Heart right ventricle (tissue), 16 donors: ENCODE data around the gene SOX9. TPM values are rescaled to one million over a fixed set of nuclear protein-coding genes. Genes with fewer than 3 reads are reported as not detected.

Experiments used
- ATAC-seq, 8 donors: fragments of 200-7000 bp; cut with Tn5 transposase; one replicate each; pipeline ENCODE4 v1.9.1; 2020; ENCODE audit warnings: mild to moderate bottlenecking in 8 of 8, moderate library complexity in 8 of 8, moderate number of reproducible peaks in 1 of 8
- DNase-seq, 2 donors: peaks; one replicate each; pipeline ENCODE4 v3.0.0-alpha.2; 2020
- H3K27ac ChIP-seq, 10 donors: fragments of 200-600 bp; sonication (generic) in 2 of 10; one replicate each; pipeline versions ENCODE4 v1.5.0 to v1.8.0; 2020 to 2022; ENCODE audit warnings: mild to moderate bottlenecking in 3 of 10
- H3K27me3 ChIP-seq, 7 donors: fragments of 200-600 bp; one replicate each; pipeline ENCODE4 v1.8.0; 2021 to 2022; ENCODE audit warnings: mild to moderate bottlenecking in 2 of 7
- H3K36me3 ChIP-seq, 9 donors: fragments of 200-600 bp; sonication (generic) in 1 of 9; one replicate each; pipeline versions ENCODE4 v1.5.0 to v1.8.0; 2020 to 2022; ENCODE audit warnings: mild to moderate bottlenecking in 2 of 9
- H3K4me1 ChIP-seq, 9 donors: fragments of 200-600 bp; sonication (generic) in 1 of 9; one replicate each; pipeline versions ENCODE4 v1.5.0 to v1.8.0; 2020 to 2022; ENCODE audit warnings: mild to moderate bottlenecking in 4 of 9
- H3K4me3 ChIP-seq, 10 donors: fragments of 200-600 bp; sonication (generic) in 2 of 10; one replicate each; pipeline versions ENCODE4 v1.5.0 to v1.8.0; 2020 to 2022; ENCODE audit warnings: mild to moderate bottlenecking in 7 of 10, moderate library complexity in 2 of 10
- H3K9me3 ChIP-seq, 11 donors: fragments of 200-600 bp in 10 of 11; sonication (generic) in 2 of 11; one replicate each; pipeline versions ENCODE4 v1.5.0 to v1.8.0; 2013 to 2022; ENCODE audit warnings: mild to moderate bottlenecking in 2 of 11, control low read depth in 1 of 11, moderate library complexity in 1 of 11
- CTCF ChIP-seq, 9 donors: fragments of 200-600 bp; sonication (generic) in 2 of 9; IDR thresholded peaks; one replicate each; pipeline versions ENCODE4 v1.5.0 to v1.8.0; 2021 to 2022; ENCODE audit warnings: antibody characterized with exemption in 9 of 9, mild to moderate bottlenecking in 5 of 9, moderate library complexity in 1 of 9
- WGBS, 2 donors: extraction: QIAGEN DNeasy Blood & Tissue Kit; methylation state at CpG; one replicate each; pipeline ENCODE4 v1.1.7; 2013; ENCODE audit warnings: inconsistent platforms in 1 of 2; 5-methylcytosine and 5-hydroxymethylcytosine counted together
- intact Hi-C, 10 donors: fragments of 100-400 bp; cut with DNase I; formaldehyde crosslinking; loops; one replicate each; pipeline versions ENCODE4 v1.11.1 to v1.14.2; 2022
- polyA plus RNA-seq, 2 donors: library from polyadenylated mRNA; stranded (reverse); fragments of 200-250 nt; gene quantifications; one replicate each; pipeline ENCODE4 v1.2.3, GENCODE V29; 2013
- total RNA-seq, 10 donors: library from RNA; stranded (reverse); fragmentation: NEBNext Ultra II Directional in 3 of 10; extraction: Animal tissue kit (Norgen Biotek cat#: 25700) in 3 of 10; gene quantifications; one replicate each; pipeline versions ENCODE4 v1.2.1 to v1.2.4, GENCODE V29; 2021 to 2023
- donor health status: Arrhythmogenic right ventricular cardiomyopathy.
- donor health status: ischemic (EF 13 %, LVEDD 7.1; RV severe dilation, severe dysfunction).
- donor health status: healthy with polysubstance abuse.
- donor health status: DM: no; HTN: yes; CAD: no.
- donor health status: DM: no; HTN: no; CAD: no.
- donor health status: ischemic (EF 25% LVEDD 6.9; RV normal size, moderate dysfunction).
- donor health status: ischemic (EF 25% LVEDD 5.7; RV mildly dilated, moderate dysfunction).
- donor health status: healthy.
- donor health status: DM: yes; HTN: yes; CAD: no.
- donor health status: Ischemic cardiomyopathy.
- donor health status: ischemic (EF 35%, LVEDD 5.7; RV mildly dilated, moderate dysfunction).
- donor health status: nonischemic (EF 11% LVEDD 7.7; RV severe dilation, severe dysfunction).
- donor health status: DM: yes; HTN: yes; CAD: no.
- donor health status: PGD.
- donor health status: ischemic (EF 29% LVEDD 5.4; RV normal size, mild dysfunction).
- donor health status: nonischemic (EF 23%, LVEDD 6.1; RV moderate dilation, normal function).

Gene SOX9
- total and polyA plus RNA-seq, 12 donors, result 5.0 to 25.7 (median 12.8) TPM

- Histone ChIP-seq H3K4me1 (peaks cover 0 to 14% (median 0%) of the 10 kb centered on the region in 9 donors), H3K9me3 (no peaks in the 10 kb centered on the region), H3K27me3 (peaks cover 0 to 9% (median 0%) of the 10 kb centered on the region in 7 donors), H3K4me3 (no peak overlapping the region), H3K36me3 (no peaks in the 10 kb centered on the region), H3K27ac (peak overlapping the region in 4 of 10 donors; percentile 2 to 62 (median 46))
- no peak for DNase-seq
- intact Hi-C loops, result loop anchor here in 1 of 10 donors (10.0 kb wide), 1 partner anchor 379 kb away; no protein-coding TSS in a partner anchor
- 73 to 83% methylated on average over 5 of the region's 5 CpGs for WGBS, 2 donors
- no peak for TF ChIP-seq CTCF (IDR thresholded peaks at IDR 0.05)
- peak in 7 of 8 donors; percentile 46 to 80 (median 69) for ATAC-seq
Measured at GRCh38 chr17:72135546-72136325, 14.9 kb downstream of the SOX9 start.

DNA sequence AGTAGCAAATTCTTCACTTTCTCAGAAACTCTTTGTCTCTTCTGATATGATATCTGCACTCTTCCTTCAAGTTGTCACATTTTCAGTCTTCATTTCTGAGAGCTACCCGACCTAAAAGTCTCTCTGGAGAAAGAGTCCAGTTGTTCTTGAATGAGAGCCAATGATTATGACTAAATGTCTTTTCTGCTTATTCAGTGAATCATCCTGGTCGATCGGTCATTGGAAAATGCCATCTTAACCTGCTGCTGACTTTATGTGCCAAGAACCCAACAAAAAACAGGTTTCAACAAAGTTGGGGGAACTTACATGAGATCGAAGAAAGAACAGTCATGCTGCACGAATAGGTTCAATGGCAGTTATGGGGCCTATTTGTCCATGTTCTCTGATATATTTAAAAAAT is 15.9 kb downstream of the SOX9 start:
- DNase-seq (no peak), ATAC-seq (peak in 2 of 8 donors; percentile 21 to 30)
- peak overlapping the region in 3 of 10 donors; percentile 34 to 52 (median 52) for H3K27ac ChIP-seq
- no peak overlapping the region for H3K4me3 ChIP-seq
- no peaks in the 10 kb centered on the region for H3K36me3 ChIP-seq
- H3K9me3 ChIP-seq, result no peaks in the 10 kb centered on the region
- intact Hi-C loops, result loop anchor here in 1 of 10 donors (10.0 kb wide), 1 partner anchor 378 kb away; no protein-coding TSS in a partner anchor
- peaks cover 0 to 14% (median 0%) of the 10 kb centered on the region in 9 donors for H3K4me1 ChIP-seq
- 62 to 75% methylated on average over 5 of the region's 5 CpGs for WGBS, 2 donors
- H3K27me3 ChIP-seq, result peaks cover 0 to 9% (median 0%) of the 10 kb centered on the region in 7 donors
- no peak for TF ChIP-seq CTCF (IDR thresholded peaks at IDR 0.05)

GRCh38 chr17:72137161-72137560 is 16.3 kb downstream of the SOX9 start:
- Histone ChIP-seq H3K4me1 (peaks cover 0 to 14% (median 0%) of the 10 kb centered on the region in 9 donors), H3K27ac (peak overlapping the region in 3 of 10 donors; percentile 34 to 52 (median 52)), H3K4me3 (no peak overlapping the region), H3K27me3 (peaks cover 0 to 9% (median 0%) of the 10 kb centered on the region in 7 donors), H3K36me3 (no peaks in the 10 kb centered on the region), H3K9me3 (no peaks in the 10 kb centered on the region)
- TF ChIP-seq CTCF (IDR thresholded peaks at IDR 0.05), result no peak
- ATAC-seq (peak in 6 of 8 donors; percentile 19 to 43 (median 30)), DNase-seq (no peak)
- WGBS, 2 donors, result 71 to 73% methylated on average over 9 of the region's 9 CpGs
- intact Hi-C loops, result loop anchor here in 1 of 10 donors (10.0 kb wide), 1 partner anchor 378 kb away; no protein-coding TSS in a partner anchor

GRCh38 chr17:72139212-72139611 is 18.4 kb downstream of the SOX9 start:
- TF ChIP-seq CTCF (IDR thresholded peaks at IDR 0.05), result no peak
- intact Hi-C loops, result loop anchor here in 1 of 10 donors (10.0 kb wide), 1 partner anchor 376 kb away; no protein-coding TSS in a partner anchor
- no peaks in the 10 kb centered on the region for H3K9me3 ChIP-seq
- no peaks in the 10 kb centered on the region for H3K36me3 ChIP-seq
- no peak overlapping the region for H3K27ac ChIP-seq
- peaks cover 0 to 14% (median 0%) of the 10 kb centered on the region in 9 donors for H3K4me1 ChIP-seq
- H3K4me3 ChIP-seq, result no peak overlapping the region
- ATAC-seq, result no peak
- whole genome bisulfite sequencing, 2 donors, result 79 to 85% methylated on average over 1 of the region's 1 CpG
- H3K27me3 ChIP-seq, result no peaks in the 10 kb centered on the region
- DNase-seq, result no peak
